OCI-LY7 (cell line): ENCODE results near the gene ZDHHC11B.
"Not testable (repeated sequence)": the region's sequence is repeated elsewhere in the genome, so short reads cannot be mapped to it uniquely, and the experiment has no call there.

ENCODE experiments used
- CTCF ChIP-seq: fragments of 200-600 bp; sonication (generic); conservative IDR thresholded peaks from 2 replicates; pipeline ENCODE4 v1.5.1; 2014; ENCODE audit warnings: mild to moderate bottlenecking, antibody characterized with exemption, low read length, moderate library complexity, mixed read lengths
- EZH2phosphoT487 ChIP-seq: fragments of 200-600 bp; sonication (generic); IDR thresholded peaks from 2 replicates; pipeline ENCODE4 v1.6.1; 2018; ENCODE audit warnings: low read depth, borderline replicate concordance, mild to moderate bottlenecking, mixed run types, antibody characterized with exemption, low read length, moderate library complexity, mixed read lengths

GRCh38 chr5:807719-808514 lies 23.4 kb upstream of the ZDHHC11B start:
- not testable (repeated sequence) for TF ChIP-seq CTCF, EZH2phosphoT487
